Panc1 (cell line): ENCODE results near the gene LPP. TPM values are rescaled to one million over a fixed set of nuclear protein-coding genes. Genes with fewer than 3 reads are reported as not detected.

Source experiments
- ATAC-seq: fragments of 200-7000 bp; cut with Tn5 transposase; 2 replicates; pipeline ENCODE4 v1.9.1; 2020; ENCODE audit warnings: mild to moderate bottlenecking, moderate library complexity
- BruUV-seq: library from RNA; stranded (reverse); fragments of 400-500 nt; replicated peaks from 2 replicates; lab custom pipeline; 2021; lab: Mats Ljungman, UMichigan
- CTCF ChIA-PET: fragments of 300-600 bp; sonication (Branson Sonifier 250); formaldehyde crosslinking; loops from one replicate; lab custom pipeline; 2022; ENCODE audit warnings: antibody characterized with exemption; lab: Charles Lee
- POLR2A ChIA-PET: fragments of 300-600 bp; sonication (Branson Sonifier 250); formaldehyde crosslinking; loops from one replicate; lab custom pipeline; 2022; ENCODE audit warnings: antibody characterized with exemption; lab: Charles Lee
- DNase-seq: peaks from one replicate; pipeline ENCODE4 v3.0.0-alpha.2; 2010; ENCODE audit warnings: low read depth, low spot score
- H3K27ac ChIP-seq: 2 replicates; pipeline ENCODE4 v1.5.1; 2011; ENCODE audit warnings: mild to moderate bottlenecking, low read length, inconsistent platforms
- H3K27me3 ChIP-seq: fragments of 200-500 bp; sonication (Bioruptor generic); 2 replicates; pipeline ENCODE4 v1.6.0; 2014; ENCODE audit warnings: low read length, inconsistent platforms; ENCODE audit not compliant: control insufficient read depth, insufficient read depth
- H3K36me3 ChIP-seq: fragments of 200-500 bp; sonication (Bioruptor generic); 2 replicates; pipeline ENCODE4 v1.5.1; 2014; ENCODE audit warnings: inconsistent platforms, mild to moderate bottlenecking, low read length, moderate library complexity; ENCODE audit not compliant: control insufficient read depth, insufficient read depth
- H3K4me1 ChIP-seq: 2 replicates; pipeline ENCODE4 v1.5.1; 2011; ENCODE audit warnings: inconsistent platforms, mild to moderate bottlenecking, low read length, moderate library complexity; ENCODE audit not compliant: control insufficient read depth, insufficient read depth
- H3K4me3 ChIP-seq, 2 experiments: 2 replicates each; pipeline ENCODE4 v1.5.1; 2011 to 2012; ENCODE audit warnings: low read depth in 2 of 2, low read length in 2 of 2, mild to moderate bottlenecking in 2 of 2, inconsistent platforms in 1 of 2, moderate library complexity in 1 of 2
- H3K9me3 ChIP-seq: fragments of 200-500 bp; sonication (Bioruptor generic); 2 replicates; pipeline ENCODE4 v1.5.1; 2014; ENCODE audit warnings: low read depth, mild to moderate bottlenecking, inconsistent platforms, low read length, moderate library complexity; ENCODE audit not compliant: control insufficient read depth, insufficient read depth
- CTCF ChIP-seq: fragments of 450-650 bp; IDR thresholded peaks from 2 replicates; pipeline ENCODE4 v1.5.1; 2017; ENCODE audit warnings: mild to moderate bottlenecking
- POLR2AphosphoS5 ChIP-seq: IDR thresholded peaks from 2 replicates; pipeline ENCODE4 v1.6.1; 2012; ENCODE audit warnings: mild to moderate bottlenecking, low read depth, low read length, moderate library complexity
- REST ChIP-seq, 2 experiments: IDR thresholded peaks; 2 replicates each; pipeline ENCODE4 v1.6.1; 2011 to 2012; ENCODE audit warnings: low read depth in 2 of 2, control low read depth in 1 of 2, low read length in 1 of 2, mild to moderate bottlenecking in 1 of 2, moderate library complexity in 1 of 2; ENCODE audit not compliant: insufficient read depth in 1 of 2
- SIN3A ChIP-seq: IDR thresholded peaks from 2 replicates; pipeline ENCODE4 v1.6.1; 2012; ENCODE audit warnings: low read depth, mild to moderate bottlenecking, low read length, moderate library complexity, borderline replicate concordance; ENCODE audit not compliant: insufficient read depth
- TCF7L2 ChIP-seq: IDR thresholded peaks from 2 replicates; pipeline ENCODE4 v1.6.1; 2011; ENCODE audit warnings: mild to moderate bottlenecking, low read depth, low read length, inconsistent platforms
- in situ Hi-C: cut with HindIII; loops from 2 replicates; pipeline ENCODE4 v1.10.0; 2016; ENCODE audit warnings: low sequenced_read_pairs, low pct_unique_long_range_greater_than_20kb
- intact Hi-C: fragments of 100-400 bp; cut with micrococcal nuclease; formaldehyde crosslinking; loops from one replicate; pipeline ENCODE4 v1.10.0; 2022; ENCODE audit not compliant: unreplicated experiment
- total RNA-seq: library from RNA; stranded (reverse); gene quantifications from one replicate; pipeline ENCODE4 v1.2.1, GENCODE V29; 2021; ENCODE audit not compliant: unreplicated experiment

LPP gene
- total RNA-seq, 1 experiment from 2014 or later, result 90.0 TPM

GRCh38 chr3:188360364-188360881 is 206.5 kb downstream of the LPP start:
- H3K4me3 ChIP-seq, result no peak overlapping the region
- in situ Hi-C loops (no loop called here), intact Hi-C loops (no loop called here)
- no peaks in the 10 kb centered on the region for H3K27me3 ChIP-seq
- peaks cover 4% of the 10 kb centered on the region; the same call in 1 of the 2 replicates for H3K4me1 ChIP-seq
- no peak overlapping the region for H3K27ac ChIP-seq
- ChIA-PET CTCF (no interaction called here), POLR2A (no interaction called here)
- TF ChIP-seq SIN3A (no peak), TCF7L2 (no peak), CTCF (no peak), REST (IDR thresholded peaks at IDR 0.05; ENCODE audit: insufficient read depth in 1 of 2, low read depth in 2 of 2, low read length in 1 of 2) (no peak)
- no peaks in the 10 kb centered on the region for H3K36me3 ChIP-seq
- no TSS peak for BruUV-seq
- H3K9me3 ChIP-seq, result no peaks in the 10 kb centered on the region
- ATAC-seq (no peak), DNase-seq (no peak)

GRCh38 chr3:188361888-188362287 is 207.9 kb downstream of the LPP start:
- CTCF ChIA-PET, result no interaction called here
- in situ Hi-C loops, result no loop called here
- intact Hi-C loops, result no loop called here

More at GRCh38 chr3:188361888-188362287, 207.9 kb downstream of the LPP start:
- H3K36me3 ChIP-seq, result no peaks in the 10 kb centered on the region
- POLR2A ChIA-PET, result no interaction called here
- H3K4me3 ChIP-seq, result no peak overlapping the region
- H3K9me3 ChIP-seq, result no peaks in the 10 kb centered on the region
- no peak overlapping the region for H3K27ac ChIP-seq
- no peak for DNase-seq
- no peaks in the 10 kb centered on the region for H3K27me3 ChIP-seq
- peaks cover 4% of the 10 kb centered on the region; the same call in 1 of the 2 replicates for H3K4me1 ChIP-seq
- no TSS peak for BruUV-seq
- TF ChIP-seq CTCF, result no peak
- no peak for TF ChIP-seq POLR2AphosphoS5
- TF ChIP-seq TCF7L2, result no peak
- no peak for TF ChIP-seq REST (IDR thresholded peaks at IDR 0.05; ENCODE audit: insufficient read depth in 1 of 2, low read depth in 2 of 2, low read length in 1 of 2)
- TF ChIP-seq SIN3A, result no peak
- no peak for ATAC-seq
